HuH-7 (cell line): ENCODE results near the gene SYT12.
"Not testable (repeated sequence)": the region's sequence is repeated elsewhere in the genome, so short reads cannot be mapped to it uniquely, and the experiment has no call there.

Experiments
- DNase-seq: peaks from one replicate; pipeline ENCODE4 v3.0.0; 2011; ENCODE audit warnings: low spot score

SYT12 gene

GRCh38 chr11:66996609-66997273 lies 26.2 kb upstream of the SYT12 start:
- peak; percentile 97 for DNase-seq

DNA sequence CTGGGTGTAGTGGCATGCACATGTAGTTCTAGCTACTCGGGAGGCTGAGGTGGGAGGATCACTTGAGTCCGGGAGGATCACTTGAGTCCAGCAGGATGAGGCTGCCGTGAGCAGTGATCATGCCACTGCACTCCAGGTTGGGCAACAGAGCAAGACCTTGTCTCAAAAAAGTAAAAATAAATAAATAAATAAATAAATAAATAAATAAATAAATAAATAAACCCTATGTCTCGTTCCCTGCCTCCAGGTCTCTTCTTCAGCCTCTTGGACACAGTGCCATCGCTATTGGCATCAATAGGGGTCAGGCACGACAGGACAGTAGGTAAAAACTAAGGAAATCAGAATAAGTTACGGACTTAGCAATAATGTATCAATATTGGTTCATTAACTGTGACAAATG lies 23.4 kb upstream of the SYT12 start:
- no peak for DNase-seq

DNA sequence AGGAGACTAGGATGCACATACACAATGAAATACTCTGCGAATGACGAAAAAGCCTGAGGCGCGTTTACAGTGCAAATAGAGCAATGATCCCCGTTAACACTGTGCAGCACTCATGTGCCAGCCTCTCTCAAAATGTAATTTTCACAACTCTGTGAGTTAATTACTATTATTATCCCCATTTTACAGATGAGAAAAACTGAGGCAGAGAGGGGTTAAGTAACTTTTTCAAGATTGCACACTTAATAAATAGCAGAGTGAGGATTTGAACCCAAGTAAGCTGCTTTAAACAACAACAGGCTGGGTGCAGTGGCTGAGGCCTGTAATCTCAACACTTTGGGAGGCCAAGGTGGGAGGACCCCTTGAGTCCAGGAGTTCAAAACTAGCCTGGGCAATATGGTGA lies 21.6 kb upstream of the SYT12 start:
- DNase-seq, result no peak

DNA sequence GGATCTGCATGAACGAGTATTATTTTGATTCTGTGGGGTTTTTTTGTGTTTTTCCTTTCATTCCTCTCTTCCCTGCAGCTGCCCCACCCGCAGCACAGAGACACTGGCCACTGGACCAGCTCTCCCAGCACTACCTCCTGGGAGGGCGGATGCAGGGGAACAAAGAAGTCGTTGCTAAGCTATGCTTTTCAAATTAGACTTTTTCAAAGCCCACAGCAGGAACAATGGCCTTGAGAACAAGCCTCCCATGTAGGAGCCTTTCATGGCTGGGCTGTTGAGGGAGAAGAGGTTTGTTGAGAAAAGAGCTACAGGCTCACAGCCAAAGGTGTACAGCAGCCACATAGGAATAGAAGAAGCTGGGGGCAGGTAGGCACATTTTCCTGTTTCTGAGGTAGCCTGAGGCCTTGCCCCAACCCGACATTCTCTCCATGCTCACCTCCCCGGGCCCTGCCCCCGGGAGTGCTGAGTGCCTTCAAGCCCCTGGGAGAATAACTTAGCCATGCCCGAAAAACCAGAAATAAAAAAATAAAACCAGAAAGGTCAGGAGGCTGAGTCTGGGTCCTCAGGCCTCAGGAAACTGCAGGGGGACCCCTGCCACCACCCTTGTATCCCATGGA lies 20.5 kb upstream of the SYT12 start:
- DNase-seq, result no peak

GRCh38 chr11:67002921-67003411 lies 20.0 kb upstream of the SYT12 start:
- no peak for DNase-seq

DNA sequence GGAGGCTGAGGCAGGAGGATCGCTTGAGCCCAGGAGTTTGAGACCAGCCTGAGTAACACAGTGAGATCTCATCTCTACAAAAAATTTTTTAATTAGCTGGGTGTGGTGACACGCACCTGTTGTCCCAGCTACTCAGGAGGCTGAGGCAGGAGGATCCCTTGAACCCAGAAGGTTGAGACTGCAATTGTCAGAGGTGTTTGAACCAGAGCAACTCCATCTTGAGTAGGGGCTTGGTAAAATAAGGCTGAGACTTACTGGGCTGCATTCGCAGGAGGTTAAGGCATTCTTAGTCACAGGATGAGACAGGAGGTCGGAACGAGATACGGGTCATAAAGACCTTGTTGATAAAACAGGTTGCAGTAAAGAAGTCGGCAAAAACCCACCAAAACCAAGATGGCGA lies 17.7 kb upstream of the SYT12 start:
- DNase-seq, result not testable (repeated sequence)

- DNase-seq, result peak; percentile 99
Observed at GRCh38 chr11:67006029-67006884, 16.7 kb upstream of the SYT12 start.

GRCh38 chr11:67007126-67007525 lies 15.8 kb upstream of the SYT12 start:
- DNase-seq, result no peak

DNA sequence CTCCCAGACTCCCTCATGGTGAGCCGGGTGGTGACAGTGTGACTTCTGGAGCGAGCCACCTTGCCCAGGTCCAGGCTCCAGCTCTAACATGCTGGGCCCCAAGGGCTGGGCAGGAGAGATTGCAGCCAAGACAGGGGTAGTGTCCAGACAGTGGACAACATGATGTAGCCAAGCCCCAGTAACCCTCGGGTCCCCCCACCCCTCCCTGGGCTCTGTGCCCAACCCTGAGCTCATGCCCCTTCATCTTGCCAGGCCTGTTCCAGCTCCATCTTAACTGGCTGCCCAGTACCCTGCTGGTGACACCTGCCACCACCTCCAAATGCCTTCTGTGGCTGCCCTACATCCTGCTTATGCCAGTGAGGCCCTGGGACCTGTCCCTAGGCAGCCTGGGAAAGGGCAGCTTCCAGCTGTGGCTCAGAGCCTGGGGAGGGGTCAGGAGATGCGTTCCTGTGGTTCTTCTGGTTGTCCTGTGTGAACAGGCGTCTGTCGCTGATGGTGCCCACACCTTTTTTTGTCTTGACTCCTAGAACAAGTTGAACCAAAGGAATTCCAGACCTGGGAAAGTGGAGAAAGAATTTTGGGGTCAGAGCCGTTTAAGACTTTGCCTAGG lies 12.5 kb upstream of the SYT12 start:
- DNase-seq, result no peak

DNA sequence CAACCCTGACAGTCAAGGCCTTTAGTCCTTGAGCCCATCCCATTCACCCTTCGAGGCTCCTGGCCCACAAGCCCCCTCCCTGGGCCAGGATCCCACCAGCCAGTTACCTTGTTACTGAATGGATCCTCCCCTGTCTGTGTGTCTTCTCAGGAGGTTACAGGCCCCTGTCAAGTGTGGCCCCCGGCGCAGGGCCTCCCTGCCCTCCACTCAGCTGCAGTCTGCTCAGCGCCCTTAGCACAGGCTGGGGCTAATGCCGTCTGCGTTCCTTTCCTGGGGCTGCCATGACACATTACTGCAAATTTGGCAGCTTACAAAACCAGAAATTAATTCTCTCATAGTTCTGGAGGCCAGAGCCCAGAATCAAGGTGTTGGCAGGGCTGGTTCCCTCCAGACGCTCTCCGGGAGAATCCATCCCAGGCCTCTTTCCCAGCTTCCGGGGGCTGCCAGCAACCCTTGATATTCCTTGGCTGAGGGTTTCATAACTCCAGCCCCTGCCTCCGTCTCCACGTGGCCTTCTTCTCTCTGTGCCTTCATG lies 9.4 kb upstream of the SYT12 start:
- no peak for DNase-seq

DNA sequence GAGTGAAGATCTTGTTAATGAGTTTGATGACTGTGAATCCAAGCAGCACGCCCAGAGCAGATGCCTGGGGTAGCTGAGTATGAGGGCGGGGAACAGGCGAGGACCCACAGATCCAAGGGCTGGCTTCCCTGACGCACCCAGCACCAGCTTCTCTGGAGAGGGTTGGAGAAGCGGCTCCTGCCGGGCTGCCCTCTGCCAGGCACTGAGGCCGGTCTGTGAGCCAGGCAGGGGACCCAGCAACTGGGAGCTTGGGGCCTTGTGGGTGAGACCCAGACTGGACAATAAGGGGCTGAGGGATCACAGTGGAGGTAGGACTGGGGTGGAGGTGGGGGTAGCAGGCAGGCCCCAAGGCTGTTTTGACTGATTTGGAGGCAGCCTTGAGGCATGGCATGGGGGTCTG lies 8.6 kb upstream of the SYT12 start:
- DNase-seq, result no peak

DNA sequence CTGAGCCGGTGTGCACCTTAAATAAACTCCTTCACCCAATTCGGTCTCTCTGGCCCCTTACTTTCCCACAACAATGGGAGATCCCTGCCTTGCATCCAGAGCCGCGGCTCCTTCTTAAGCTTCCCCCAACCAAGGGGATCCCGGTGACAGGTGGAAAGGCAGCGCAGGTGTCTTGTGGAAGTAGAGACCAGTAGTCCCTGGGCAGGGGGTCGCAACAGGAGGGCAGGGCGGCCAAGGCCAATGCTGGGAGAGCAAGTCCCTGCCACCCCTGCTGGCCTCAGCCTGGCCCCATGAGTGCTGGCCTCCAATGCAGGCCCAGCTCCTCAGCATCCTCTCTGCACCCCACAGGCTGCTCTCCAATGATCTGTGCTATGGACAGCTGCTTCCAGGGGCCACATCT lies 7.9 kb upstream of the SYT12 start:
- no peak for DNase-seq

GRCh38 chr11:67016550-67016949 lies 6.4 kb upstream of the SYT12 start:
- DNase-seq, result no peak

DNA sequence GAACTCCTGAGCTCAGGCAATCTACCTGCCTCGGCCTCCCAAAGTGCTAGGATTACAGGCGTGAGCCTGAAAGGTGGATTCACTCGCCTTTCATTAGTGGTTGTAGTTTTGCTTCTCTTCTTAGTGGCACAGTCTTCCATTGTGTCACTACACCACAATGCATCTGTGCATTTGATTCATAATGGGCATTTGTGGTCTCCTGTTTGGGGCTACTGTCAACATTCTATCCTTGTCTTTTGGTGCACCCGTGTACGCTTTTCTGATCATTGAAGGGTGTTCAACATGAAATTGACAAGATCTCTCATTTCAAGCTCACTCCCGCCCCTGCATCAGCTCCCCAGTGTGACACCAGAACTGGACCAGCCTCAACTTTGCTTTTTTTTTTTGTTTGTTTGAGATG lies 2.0 kb upstream of the SYT12 start:
- DNase-seq, result no peak

DNA sequence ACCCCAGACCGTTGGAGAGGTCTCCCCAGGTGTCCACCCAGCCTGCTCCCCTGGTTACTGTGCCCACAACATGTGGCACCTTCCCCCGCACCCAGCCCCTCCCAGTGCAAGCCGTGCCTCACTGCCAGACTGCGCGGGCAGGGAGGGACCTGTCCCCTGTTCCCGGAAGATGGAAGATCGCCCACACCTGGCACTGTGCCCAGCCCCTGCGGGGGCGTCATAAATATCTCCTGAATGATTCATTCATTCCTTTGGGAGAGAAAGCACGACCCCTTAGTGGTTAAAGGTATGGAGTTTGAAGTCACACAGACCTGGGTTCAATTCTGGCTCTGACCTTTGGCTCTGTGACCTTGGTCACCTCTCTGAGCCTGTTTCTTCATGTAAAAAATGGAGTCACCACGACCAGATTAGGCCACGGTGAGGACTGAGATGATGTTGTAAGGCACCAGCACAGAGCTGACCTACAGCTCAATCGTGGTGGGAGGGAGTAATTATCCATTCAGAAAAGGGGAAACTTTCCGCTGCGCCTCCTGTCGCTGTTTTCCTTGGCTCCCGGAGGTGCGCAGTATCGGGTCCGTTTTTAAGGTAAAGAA lies 497 bp upstream of the SYT12 start:
- peak; percentile 87 for DNase-seq

- no peak for DNase-seq
Observed at GRCh38 chr11:67023957-67024353, 1.0 kb downstream of the SYT12 start.

DNA sequence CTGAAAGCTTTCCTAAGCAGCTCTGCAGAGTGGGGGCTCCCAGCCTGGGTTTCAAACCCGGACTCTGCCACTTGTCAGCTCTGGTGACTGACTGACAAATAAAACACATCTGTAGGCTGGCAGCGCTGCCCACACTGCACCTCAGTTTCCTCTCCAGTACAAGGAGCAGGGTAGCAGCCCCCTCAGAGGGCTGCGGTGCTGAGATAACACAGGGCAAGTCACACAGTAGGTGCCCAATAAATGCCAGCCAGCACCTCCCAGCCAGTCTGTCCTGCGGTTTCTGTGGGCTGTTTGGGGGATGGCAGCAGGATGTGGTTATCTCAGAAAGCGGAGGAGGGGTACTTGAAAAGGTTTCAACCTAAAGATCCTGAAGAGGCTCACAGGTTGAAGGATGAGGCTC lies 1.5 kb downstream of the SYT12 start:
- DNase-seq, result no peak

DNA sequence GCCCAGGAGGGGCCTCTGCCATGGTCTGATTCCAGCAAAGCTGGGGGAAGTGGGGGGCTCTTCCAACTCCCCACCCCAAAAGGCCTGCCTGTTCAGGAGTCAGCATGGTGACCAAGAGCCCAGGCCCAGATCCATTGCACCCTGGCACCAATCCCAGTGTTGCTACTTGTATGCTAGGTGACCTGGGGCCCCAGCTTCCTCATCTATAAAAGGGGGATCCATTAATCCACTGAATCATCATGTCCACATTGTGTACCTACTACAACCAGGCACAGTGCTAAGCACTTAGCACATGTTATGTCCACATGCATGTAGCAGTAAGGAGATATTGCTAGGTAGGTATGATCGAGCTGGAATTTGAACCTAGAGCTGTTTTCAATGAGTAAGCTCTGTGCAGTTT lies 2.0 kb downstream of the SYT12 start:
- DNase-seq, result no peak

- no peak for DNase-seq
Observed at GRCh38 chr11:67025750-67026149, 2.8 kb downstream of the SYT12 start.

DNA sequence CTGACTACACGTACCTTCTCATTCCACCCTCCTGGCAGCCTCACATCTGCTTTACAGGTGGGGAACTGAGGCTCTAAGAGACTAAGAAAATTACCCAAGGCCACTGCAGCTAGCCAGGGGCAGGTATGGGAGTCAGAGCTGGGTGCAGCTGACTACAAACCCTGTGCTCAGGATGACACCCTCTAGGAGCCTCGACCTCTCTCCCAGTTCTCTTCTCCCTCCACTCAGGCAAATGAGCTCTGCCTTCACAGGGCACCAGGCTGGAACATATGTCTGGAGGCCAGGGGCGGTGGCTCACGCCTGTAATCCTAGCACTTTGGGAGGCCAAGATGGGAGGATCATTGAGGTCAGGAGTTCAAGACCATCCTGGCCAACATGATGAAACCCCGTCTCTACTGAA lies 4.0 kb downstream of the SYT12 start:
- DNase-seq, result no peak

- no peak for DNase-seq
Observed at GRCh38 chr11:67027483-67027930, 4.6 kb downstream of the SYT12 start.
